ENCODE results near the gene CACNB3. TPM values are rescaled to one million over a fixed set of nuclear protein-coding genes. Genes with fewer than 3 reads are reported as not detected.

Gene CACNB3
- total and polyA plus RNA-seq, 2 of the 13 experiments (the other 11 are each of a cell fraction or from before 2014, with no cell fraction given) = 0.29 to 0.54 TPM

- BruUV-seq (replicated peaks) = no TSS peak
- no peaks in the 10 kb centered on the region; a peak in 1 of 5 replicates for H3K27me3 ChIP-seq (ENCODE audit: control insufficient read depth in 1 of 2, insufficient read depth in 2 of 2, low read length in 2 of 2)
- intact Hi-C loops (cut with micrococcal nuclease; ENCODE audit: unreplicated experiment) (no loop called here), in situ Hi-C loops (cut with HindIII; ENCODE audit: extremely low pct_ligation_motif_present, low pct_unique_long_range_greater_than_20kb) (no loop called here)
- TF ChIP-seq TBP (CRISPR knock-in tag; IDR thresholded peaks at IDR 0.05) (no peak), NFE2L1 (CRISPR knock-in tag; IDR thresholded peaks at IDR 0.05; ENCODE audit: borderline replicate concordance) (no peak), ZFP37 (CRISPR knock-in tag; IDR thresholded peaks at IDR 0.05; ENCODE audit: borderline replicate concordance) (no peak), ZNF772 (CRISPR knock-in tag; IDR thresholded peaks at IDR 0.05) (no peak), ZNF562 (CRISPR knock-in tag; IDR thresholded peaks at IDR 0.05; ENCODE audit: borderline replicate concordance) (no peak), NR3C1 (CRISPR knock-in tag; IDR thresholded peaks at IDR 0.05) (no peak), KMT2A (CRISPR knock-in tag; IDR thresholded peaks at IDR 0.05) (no peak), MAF1 (CRISPR knock-in tag; IDR thresholded peaks at IDR 0.05; ENCODE audit: borderline replicate concordance) (no peak)
- TF ChIP-seq, protein P1, sequence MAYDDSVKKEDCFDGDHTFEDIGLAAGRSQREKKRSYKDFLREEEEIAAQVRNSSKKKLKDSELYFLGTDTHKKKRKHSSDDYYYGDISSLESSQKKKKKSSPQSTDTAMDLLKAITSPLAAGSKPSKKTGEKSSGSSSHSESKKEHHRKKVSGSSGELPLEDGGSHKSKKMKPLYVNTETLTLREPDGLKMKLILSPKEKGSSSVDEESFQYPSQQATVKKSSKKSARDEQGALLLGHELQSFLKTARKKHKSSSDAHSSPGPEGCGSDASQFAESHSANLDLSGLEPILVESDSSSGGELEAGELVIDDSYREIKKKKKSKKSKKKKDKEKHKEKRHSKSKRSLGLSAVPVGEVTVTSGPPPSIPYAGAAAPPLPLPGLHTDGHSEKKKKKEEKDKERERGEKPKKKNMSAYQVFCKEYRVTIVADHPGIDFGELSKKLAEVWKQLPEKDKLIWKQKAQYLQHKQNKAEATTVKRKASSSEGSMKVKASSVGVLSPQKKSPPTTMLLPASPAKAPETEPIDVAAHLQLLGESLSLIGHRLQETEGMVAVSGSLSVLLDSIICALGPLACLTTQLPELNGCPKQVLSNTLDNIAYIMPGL (CRISPR knock-in tag; IDR thresholded peaks at IDR 0.05; ENCODE audit: borderline replicate concordance in 1 of 2, low read depth in 1 of 2) = no peak
- TF ChIP-seq, protein P2, sequence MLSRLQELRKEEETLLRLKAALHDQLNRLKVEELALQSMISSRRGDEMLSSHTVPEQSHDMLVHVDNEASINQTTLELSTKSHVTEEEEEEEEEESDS (CRISPR knock-in tag; IDR thresholded peaks at IDR 0.05; ENCODE audit: borderline replicate concordance) = no peak
- ATAC-seq (no peak), DNase-seq (ENCODE audit: low spot score) (no peak), FAIRE-seq (no peak)
- H3K4me3 ChIP-seq (replicated peaks in 1 of 3; ENCODE audit: insufficient read depth in 1 of 3, low read depth in 2 of 3, low read length in 3 of 3) = no peak overlapping the region
- H3K36me3 ChIP-seq (replicated peaks in 1 of 2; ENCODE audit: control insufficient read depth in 1 of 2, insufficient read depth in 2 of 2, low read length in 2 of 2) = peaks cover 15 to 34% of the 10 kb centered on the region in 2 experiments; a peak in 4 of 5 replicates
- H3K27ac ChIP-seq (ENCODE audit: extremely low read length, insufficient read depth, low read length) = no peak overlapping the region
- H3K9ac ChIP-seq (ENCODE audit: insufficient read depth, low read depth, low read length) = no peak overlapping the region
- H3K4me1 ChIP-seq (ENCODE audit: insufficient read depth, low read length) = no peaks in the 10 kb centered on the region
- ChIA-PET POLR2A (no interaction called here), CTCF (ENCODE audit: low intra/inter-chr PET ratio, low total read pairs) (no interaction called here)
- no peak overlapping the region for H3K4me2 ChIP-seq (ENCODE audit: low read depth, low read length)
- 100% methylated on average over 4 of the region's 6 CpGs for WGBS (ENCODE audit: low lambda C conversion rate)
- H4K20me1 ChIP-seq (ENCODE audit: insufficient read depth, low read length) = no peaks in the 10 kb centered on the region
- no peak overlapping the region for H2AFZ ChIP-seq (ENCODE audit: low read length)
- no peaks in the 10 kb centered on the region for H3K9me3 ChIP-seq (ENCODE audit: low read length)
- no peaks in the 10 kb centered on the region for H3K79me2 ChIP-seq (ENCODE audit: insufficient read depth, low read length)
Measured at GRCh38 chr12:48776956-48777355, 41.3 kb upstream of the CACNB3 start.
